Activated T-cell treated with anti-CD3 and anti-CD28 coated beads, Interleukin-2, amount 50 U/mL, for 24 hours (primary cell): ENCODE measurements around the gene TAF6.
"Not testable (repeated sequence)": the region's sequence is repeated elsewhere in the genome, so short reads cannot be mapped to it uniquely, and the experiment has no call there.

Experiments used
- DNase-seq: peaks from one replicate; pipeline ENCODE4 v3.0.0-alpha.2; 2020
- H3K27ac Mint-ChIP-seq: 2 replicates; pipeline ENCODE4 v1.8.0; 2020; ENCODE audit warnings: mild to moderate bottlenecking, mixed read lengths
- H3K27me3 Mint-ChIP-seq: 2 replicates; pipeline ENCODE4 v1.8.0; 2020; ENCODE audit warnings: mixed read lengths
- H3K36me3 Mint-ChIP-seq: 2 replicates; pipeline ENCODE4 v1.8.0; 2020; ENCODE audit warnings: low read depth, mixed read lengths
- H3K4me1 Mint-ChIP-seq: 2 replicates; pipeline ENCODE4 v1.8.0; 2020; ENCODE audit warnings: low read depth, mixed read lengths
- H3K4me3 Mint-ChIP-seq: 2 replicates; pipeline ENCODE4 v1.8.0; 2020; ENCODE audit warnings: mild to moderate bottlenecking, moderate library complexity, mixed read lengths
- H3K9me3 Mint-ChIP-seq: 2 replicates; pipeline ENCODE4 v1.8.0; 2020; ENCODE audit warnings: mixed read lengths

Gene TAF6

GRCh38 chr7:100155553-100156317 is 36.6 kb upstream of the TAF6 start:
- Mint-ChIP-seq H3K9me3 (no peaks in the 10 kb centered on the region), H3K27me3 (no peaks in the 10 kb centered on the region), H3K4me1 (peaks cover 59% of the 10 kb centered on the region), H3K36me3 (peaks cover 69% of the 10 kb centered on the region), H3K4me3 (no peak overlapping the region), H3K27ac (peak overlapping the region; percentile 81)
- DNase-seq, result no peak

- Mint-ChIP-seq H3K4me1 (peaks cover 66% of the 10 kb centered on the region), H3K36me3 (peaks cover 74% of the 10 kb centered on the region), H3K9me3 (no peaks in the 10 kb centered on the region), H3K27me3 (no peaks in the 10 kb centered on the region), H3K4me3 (no peak overlapping the region), H3K27ac (peak overlapping the region; percentile 81)
- no peak for DNase-seq
Observed at GRCh38 chr7:100154651-100155491, 35.7 kb upstream of the TAF6 start.

- DNase-seq, result no peak
- no peaks in the 10 kb centered on the region for H3K27me3 Mint-ChIP-seq
- no peaks in the 10 kb centered on the region for H3K9me3 Mint-ChIP-seq
- peak overlapping the region; percentile 80 for H3K27ac Mint-ChIP-seq
- peaks cover 61% of the 10 kb centered on the region for H3K4me1 Mint-ChIP-seq
- H3K4me3 Mint-ChIP-seq, result no peak overlapping the region
- peaks cover 80% of the 10 kb centered on the region for H3K36me3 Mint-ChIP-seq
Observed at GRCh38 chr7:100153708-100154535, 34.8 kb upstream of the TAF6 start.

- no peaks in the 10 kb centered on the region for H3K9me3 Mint-ChIP-seq
- no peaks in the 10 kb centered on the region for H3K27me3 Mint-ChIP-seq
- peaks cover 63% of the 10 kb centered on the region for H3K4me1 Mint-ChIP-seq
- no peak overlapping the region for H3K4me3 Mint-ChIP-seq
- no peak for DNase-seq
- H3K36me3 Mint-ChIP-seq, result peaks cover 79% of the 10 kb centered on the region
- peak overlapping the region; percentile 80 for H3K27ac Mint-ChIP-seq
Observed at GRCh38 chr7:100152937-100153666, 33.9 kb upstream of the TAF6 start.

- no peaks in the 10 kb centered on the region for H3K27me3 Mint-ChIP-seq
- no peaks in the 10 kb centered on the region for H3K9me3 Mint-ChIP-seq
- H3K36me3 Mint-ChIP-seq, result peaks cover 75% of the 10 kb centered on the region
- H3K27ac Mint-ChIP-seq, result peak overlapping the region; percentile 74
- peaks cover 64% of the 10 kb centered on the region for H3K4me1 Mint-ChIP-seq
- no peak for DNase-seq
- no peak overlapping the region for H3K4me3 Mint-ChIP-seq
Observed at GRCh38 chr7:100152404-100152803, 33.2 kb upstream of the TAF6 start.

GRCh38 chr7:100148559-100149328 is 29.6 kb upstream of the TAF6 start, which contains the start of gene LAMTOR4:
LAMTOR4 (plus strand) TSS chr7:100148918; CDS start chr7:100148973, 55 bp downstream.
- H3K9me3 Mint-ChIP-seq, result no peaks in the 10 kb centered on the region
- peaks cover 40% of the 10 kb centered on the region for H3K36me3 Mint-ChIP-seq

GRCh38 chr7:100148225-100148558 is 29.0 kb upstream of the TAF6 start:
- H3K27ac Mint-ChIP-seq, result peak overlapping the region; percentile 99
- H3K4me1 Mint-ChIP-seq, result peaks cover 31% of the 10 kb centered on the region
- H3K27me3 Mint-ChIP-seq, result no peaks in the 10 kb centered on the region
- peaks cover 34% of the 10 kb centered on the region for H3K36me3 Mint-ChIP-seq
- H3K4me3 Mint-ChIP-seq, result peak overlapping the region; percentile 99
- no peaks in the 10 kb centered on the region for H3K9me3 Mint-ChIP-seq
- no peak for DNase-seq

More at GRCh38 chr7:100148559-100149328, 29.6 kb upstream of the TAF6 start, which contains the start of gene LAMTOR4:
- H3K4me3 Mint-ChIP-seq, result peak within 1 kb of the TSS; percentile 99
- peak; percentile 95 for DNase-seq
- peaks cover 35% of the 10 kb centered on the region for H3K4me1 Mint-ChIP-seq
- H3K27me3 Mint-ChIP-seq, result no peaks in the 10 kb centered on the region
- peak within 1 kb of the TSS; percentile 99 for H3K27ac Mint-ChIP-seq

GRCh38 chr7:100147278-100147677 is 28.1 kb upstream of the TAF6 start:
- peaks cover 26% of the 10 kb centered on the region for H3K4me1 Mint-ChIP-seq
- no peaks in the 10 kb centered on the region for H3K27me3 Mint-ChIP-seq
- no peak overlapping the region for H3K27ac Mint-ChIP-seq
- peaks cover 25% of the 10 kb centered on the region for H3K36me3 Mint-ChIP-seq
- no peaks in the 10 kb centered on the region for H3K9me3 Mint-ChIP-seq
- no peak overlapping the region for H3K4me3 Mint-ChIP-seq
- no peak for DNase-seq

- not testable (repeated sequence) for H3K9me3 Mint-ChIP-seq, H3K27ac Mint-ChIP-seq, DNase-seq, H3K27me3 Mint-ChIP-seq, H3K4me3 Mint-ChIP-seq
- H3K36me3 Mint-ChIP-seq, result peaks cover 17% of the 10 kb centered on the region
- peaks cover 23% of the 10 kb centered on the region for H3K4me1 Mint-ChIP-seq
Observed at GRCh38 chr7:100146350-100146749, 27.2 kb upstream of the TAF6 start.

GRCh38 chr7:100142461-100142860 is 23.3 kb upstream of the TAF6 start:
- Mint-ChIP-seq H3K9me3 (no peaks in the 10 kb centered on the region), H3K36me3 (no peaks in the 10 kb centered on the region), H3K27me3 (no peaks in the 10 kb centered on the region), H3K4me1 (peaks cover 17% of the 10 kb centered on the region), H3K4me3 (no peak overlapping the region), H3K27ac (no peak overlapping the region)
- DNase-seq, result no peak

- Mint-ChIP-seq H3K4me3 (no peak overlapping the region), H3K36me3 (no peaks in the 10 kb centered on the region), H3K27ac (no peak overlapping the region), H3K9me3 (no peaks in the 10 kb centered on the region), H3K27me3 (no peaks in the 10 kb centered on the region), H3K4me1 (peaks cover 17% of the 10 kb centered on the region)
- no peak for DNase-seq
Observed at GRCh38 chr7:100141555-100141949, 22.4 kb upstream of the TAF6 start.

- H3K27me3 Mint-ChIP-seq, result no peaks in the 10 kb centered on the region
- DNase-seq, result no peak
- no peak overlapping the region for H3K27ac Mint-ChIP-seq
- H3K4me1 Mint-ChIP-seq, result peaks cover 17% of the 10 kb centered on the region
- H3K36me3 Mint-ChIP-seq, result no peaks in the 10 kb centered on the region
- no peaks in the 10 kb centered on the region for H3K9me3 Mint-ChIP-seq
- H3K4me3 Mint-ChIP-seq, result no peak overlapping the region
Observed at GRCh38 chr7:100137851-100138760, 18.9 kb upstream of the TAF6 start.
